UCSD-AML1 (cell line): ENCODE measurements around the gene HOXD10.

Experiments
- DNase-seq: peaks from one replicate; lab custom pipeline; 2025; ENCODE audit not compliant: unreplicated experiment; lab: John Stamatoyannopoulos, UW

HOXD10 gene

GRCh38 chr2:176082824-176083751 lies 33.5 kb upstream of the HOXD10 start:
- no peak for DNase-seq

GRCh38 chr2:176083796-176084261 lies 32.7 kb upstream of the HOXD10 start, which contains the start of gene EVX2:
Gene EVX2 (minus strand): TSS chr2:176083962. CDS start chr2:176083776, 186 bp downstream.
- DNase-seq, result no peak

- DNase-seq, result no peak
Measured at GRCh38 chr2:176084611-176085119, 31.9 kb upstream of the HOXD10 start.

- no peak for DNase-seq
Measured at GRCh38 chr2:176085120-176085788, 31.3 kb upstream of the HOXD10 start.

GRCh38 chr2:176085861-176086771 lies 30.5 kb upstream of the HOXD10 start:
- peak; percentile 28 for DNase-seq

- no peak for DNase-seq
Measured at GRCh38 chr2:176087330-176088047, 29.1 kb upstream of the HOXD10 start.

- DNase-seq, result peak; percentile 59
Measured at GRCh38 chr2:176088048-176088936, 28.3 kb upstream of the HOXD10 start.

GRCh38 chr2:176088937-176089842 lies 27.4 kb upstream of the HOXD10 start:
- no peak for DNase-seq

GRCh38 chr2:176089843-176090395 lies 26.7 kb upstream of the HOXD10 start:
- DNase-seq, result no peak

- DNase-seq, result no peak
Measured at GRCh38 chr2:176090862-176091261, 25.7 kb upstream of the HOXD10 start.

- DNase-seq, result no peak
Measured at GRCh38 chr2:176091329-176092258, 25.0 kb upstream of the HOXD10 start.

- no peak for DNase-seq
Measured at GRCh38 chr2:176092270-176093144, 24.1 kb upstream of the HOXD10 start, which contains the start of gene HOXD13. Gene HOXD13 (plus strand): TSS chr2:176092721. CDS start chr2:176092891, 170 bp downstream.

- DNase-seq, result no peak
Measured at GRCh38 chr2:176093145-176093897, 23.3 kb upstream of the HOXD10 start.

GRCh38 chr2:176093898-176094249 lies 22.7 kb upstream of the HOXD10 start:
- DNase-seq, result no peak

- no peak for DNase-seq
Measured at GRCh38 chr2:176094349-176094748, 22.2 kb upstream of the HOXD10 start.
